Measurements from ENCODE around the gene NFKBIZ.
"Not testable (repeated sequence)": the region's sequence is repeated elsewhere in the genome, so short reads cannot be mapped to it uniquely, and the experiment has no call there.

NFKBIZ gene

DNA sequence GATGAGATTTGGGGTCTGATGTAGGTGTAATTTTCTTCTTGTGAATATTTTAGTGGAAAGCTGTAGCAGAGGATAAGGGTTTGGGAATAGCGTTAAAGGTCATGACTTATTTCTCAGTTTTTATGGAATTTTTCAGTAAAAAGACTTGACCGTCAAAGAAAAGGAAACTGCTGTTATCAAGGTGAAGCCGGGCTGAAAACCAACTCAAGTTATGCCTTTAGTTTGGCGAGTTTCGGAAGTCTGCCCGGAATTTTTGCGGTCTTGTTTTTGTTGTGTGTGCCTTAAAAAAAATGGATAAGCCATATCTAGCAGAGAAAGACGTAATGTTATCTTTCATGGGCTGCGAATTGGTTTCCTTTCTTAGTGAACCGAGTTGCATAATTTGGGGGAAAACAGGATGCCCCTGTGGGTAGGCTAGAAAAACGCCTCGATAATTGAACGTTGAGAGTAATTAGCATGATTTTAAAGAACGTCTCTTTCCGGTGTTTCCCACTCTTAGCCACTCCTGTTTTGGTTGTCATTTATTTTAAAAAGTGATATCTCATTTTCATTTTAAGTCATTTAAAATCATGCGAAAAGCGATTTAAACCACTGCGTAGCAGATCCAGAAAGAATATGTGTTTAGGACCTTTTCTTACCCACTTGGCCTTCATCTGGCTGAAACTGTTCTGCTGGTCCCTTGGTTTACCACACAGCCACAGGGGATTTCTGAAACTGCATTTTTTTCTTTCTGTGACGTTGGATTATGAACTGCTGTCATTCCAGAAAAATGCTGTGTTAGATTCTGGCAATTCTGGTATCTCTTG lies 1.1 kb downstream of the NFKBIZ start:
- no peak for DNase-seq (ENCODE audit: low read depth in 1 of 2, low spot score in 1 of 2)

DNA sequence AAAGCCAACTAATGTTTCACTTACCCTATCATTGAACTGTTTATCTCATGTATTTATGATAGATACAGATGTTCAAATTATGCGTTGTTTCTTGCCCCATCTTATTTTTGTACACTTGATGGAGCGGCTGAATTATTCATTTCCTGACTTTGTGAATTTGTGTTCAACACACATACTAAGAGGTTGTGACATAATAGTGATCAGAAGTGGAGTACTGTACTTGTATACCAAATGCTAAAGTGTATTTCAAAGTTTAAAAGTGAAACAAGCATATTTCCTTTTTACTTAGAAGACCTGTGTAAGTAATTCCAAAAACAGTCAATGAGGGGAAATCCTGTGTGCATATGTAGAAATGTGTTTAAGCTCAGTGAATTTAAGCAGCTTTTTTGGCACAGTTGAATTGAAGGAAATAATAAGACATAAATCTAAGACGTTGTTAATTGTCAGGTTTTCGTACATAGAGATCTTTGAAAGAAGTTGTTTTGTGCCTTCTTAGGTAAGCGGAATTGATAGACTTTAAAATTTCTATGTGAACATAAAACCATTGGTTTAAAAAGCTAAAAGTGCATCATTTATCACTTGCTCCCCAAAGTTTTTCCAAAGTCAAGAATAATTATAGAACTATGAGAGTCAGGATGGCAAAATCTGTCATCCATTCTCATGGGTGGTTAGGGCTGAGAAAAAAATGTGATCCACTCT lies 1.9 kb downstream of the NFKBIZ start:
- DNase-seq (ENCODE audit: low read depth in 1 of 2, low spot score in 1 of 2), result no peak

DNA sequence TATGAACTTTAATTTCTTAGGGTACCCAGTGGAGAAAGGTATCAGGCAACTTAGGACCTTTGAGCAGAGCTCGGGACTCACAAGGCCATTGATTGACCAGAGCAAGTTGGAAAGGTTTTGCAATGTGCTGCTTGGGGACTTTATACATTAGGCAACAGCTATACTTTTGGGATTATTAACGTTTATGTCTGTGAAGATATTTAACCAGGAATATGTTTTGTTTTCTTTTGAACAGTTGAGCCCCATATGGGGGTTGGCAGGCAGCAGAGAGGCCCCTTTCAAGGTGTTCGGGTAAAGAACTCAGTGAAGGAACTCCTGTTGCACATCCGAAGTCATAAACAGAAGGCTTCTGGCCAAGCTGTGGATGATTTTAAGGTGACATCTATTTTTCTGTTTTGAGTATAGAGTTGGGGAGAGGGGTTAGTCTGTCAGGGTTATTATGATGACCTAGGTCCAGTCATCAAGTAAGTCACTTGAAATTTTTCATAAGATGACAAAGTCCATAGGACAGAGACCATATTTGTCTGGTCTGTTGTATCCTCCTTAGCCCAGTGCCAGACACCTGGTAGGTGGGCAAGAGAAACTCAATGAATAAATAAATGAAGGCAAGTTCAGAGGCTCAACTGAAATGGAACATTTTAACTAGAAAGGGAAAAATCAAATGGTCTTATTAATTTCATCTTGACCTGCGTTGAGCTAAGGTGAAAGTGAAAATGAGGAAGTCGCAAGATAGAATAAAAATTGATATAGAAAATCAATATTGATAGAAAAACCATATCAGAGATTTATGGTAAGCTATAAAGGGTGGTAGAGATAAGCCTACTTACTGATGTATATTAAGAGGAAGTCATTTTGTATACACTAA lies 2.8 kb downstream of the NFKBIZ start:
- no peak for DNase-seq (ENCODE audit: low read depth in 1 of 2, low spot score in 1 of 2)

DNA sequence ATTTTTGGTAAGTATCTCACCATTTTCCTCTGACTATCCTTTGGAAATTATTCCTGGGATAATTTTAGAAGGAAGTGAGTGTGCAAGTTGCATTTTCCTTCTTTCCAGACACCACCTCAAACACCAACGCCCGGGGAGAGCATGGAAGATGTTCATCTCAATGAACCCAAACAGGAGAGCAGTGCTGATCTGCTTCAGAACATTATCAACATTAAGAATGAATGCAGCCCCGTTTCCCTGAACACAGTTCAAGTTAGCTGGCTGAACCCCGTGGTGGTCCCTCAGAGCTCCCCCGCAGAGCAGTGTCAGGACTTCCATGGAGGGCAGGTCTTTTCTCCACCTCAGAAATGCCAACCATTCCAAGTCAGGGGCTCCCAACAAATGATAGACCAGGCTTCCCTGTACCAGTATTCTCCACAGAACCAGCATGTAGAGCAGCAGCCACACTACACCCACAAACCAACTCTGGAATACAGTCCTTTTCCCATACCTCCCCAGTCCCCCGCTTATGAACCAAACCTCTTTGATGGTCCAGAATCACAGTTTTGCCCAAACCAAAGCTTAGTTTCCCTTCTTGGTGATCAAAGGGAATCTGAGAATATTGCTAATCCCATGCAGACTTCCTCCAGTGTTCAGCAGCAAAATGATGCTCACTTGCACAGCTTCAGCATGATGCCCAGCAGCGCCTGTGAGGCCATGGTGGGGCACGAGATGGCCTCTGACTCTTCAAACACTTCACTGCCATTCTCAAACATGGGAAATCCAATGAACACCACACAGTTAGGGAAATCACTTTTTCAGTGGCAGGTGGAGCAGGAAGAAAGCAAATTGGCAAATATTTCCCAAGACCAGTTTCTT lies 3.9 kb downstream of the NFKBIZ start:
- no peak for DNase-seq (ENCODE audit: low read depth in 1 of 2, low spot score in 1 of 2)

DNA sequence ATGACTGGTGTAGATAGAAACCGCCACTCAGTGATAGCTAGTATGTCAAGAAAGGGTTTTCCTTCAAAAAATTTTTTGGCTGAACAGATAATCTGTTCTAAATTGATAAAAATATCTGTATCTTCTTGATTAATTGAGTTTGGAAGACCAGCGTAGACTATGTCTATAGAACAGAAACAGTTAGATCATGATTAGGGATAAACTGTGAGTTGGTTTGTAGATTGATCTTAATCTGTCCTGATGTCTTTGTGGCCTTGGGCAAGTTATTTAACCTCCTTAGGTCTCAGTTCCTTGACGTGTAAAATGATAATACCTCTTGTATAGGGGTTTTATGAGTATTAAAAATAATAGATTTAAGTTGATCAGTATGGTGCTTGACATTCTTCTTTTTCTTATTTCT lies 4.7 kb downstream of the NFKBIZ start:
- no peak for DNase-seq (ENCODE audit: low read depth in 1 of 2, low spot score in 1 of 2)

DNA sequence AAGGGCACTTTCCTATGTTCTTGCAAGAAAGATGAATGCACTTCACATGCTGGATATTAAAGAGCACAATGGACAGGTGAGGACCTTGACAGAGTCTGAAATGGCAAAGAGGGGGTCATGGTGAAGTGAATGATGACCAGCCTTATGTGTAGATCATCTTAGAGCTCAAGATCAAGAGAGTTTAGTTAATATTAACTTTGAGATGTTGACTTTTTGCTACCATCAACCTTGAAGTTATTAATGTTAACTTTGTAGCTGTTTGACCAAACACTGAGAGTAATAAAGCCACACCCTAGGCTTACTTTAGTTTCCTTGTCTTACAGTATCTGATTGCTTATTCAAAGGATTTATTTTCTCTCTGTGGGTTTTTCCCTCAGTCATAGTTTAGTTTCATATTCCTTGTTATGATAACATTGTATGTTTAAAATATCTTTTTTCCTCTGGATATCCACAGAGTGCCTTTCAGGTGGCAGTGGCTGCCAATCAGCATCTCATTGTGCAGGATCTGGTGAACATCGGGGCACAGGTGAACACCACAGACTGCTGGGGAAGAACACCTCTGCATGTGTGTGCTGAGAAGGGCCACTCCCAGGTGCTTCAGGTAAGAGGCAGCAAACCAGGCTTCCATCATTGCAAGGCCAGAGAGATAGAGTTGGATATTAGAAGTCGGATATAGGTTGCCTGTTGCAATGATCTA lies 5.4 kb downstream of the NFKBIZ start:
- DNase-seq (ENCODE audit: low read depth in 1 of 2, low spot score in 1 of 2), result no peak

DNA sequence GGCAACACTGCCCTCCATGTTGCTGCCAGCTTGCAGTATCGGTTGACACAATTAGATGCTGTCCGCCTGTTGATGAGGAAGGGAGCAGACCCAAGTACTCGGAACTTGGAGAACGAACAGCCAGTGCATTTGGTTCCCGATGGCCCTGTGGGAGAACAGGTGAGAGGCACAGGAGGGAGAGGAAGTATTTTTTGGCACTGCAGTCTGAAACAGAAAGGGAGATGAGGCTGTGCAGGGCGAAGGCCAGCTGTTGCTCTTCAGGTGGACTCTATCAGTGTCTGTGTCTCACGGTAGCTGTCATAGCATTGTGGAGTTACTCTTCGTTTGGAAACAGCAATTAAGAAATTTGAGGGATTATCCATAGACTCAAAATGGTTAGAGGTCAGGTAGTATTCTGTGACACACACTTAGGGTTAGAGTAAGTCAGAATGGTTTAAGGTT lies 8.0 kb downstream of the NFKBIZ start:
- no peak for DNase-seq (ENCODE audit: low read depth in 1 of 2, low spot score in 1 of 2)

DNA sequence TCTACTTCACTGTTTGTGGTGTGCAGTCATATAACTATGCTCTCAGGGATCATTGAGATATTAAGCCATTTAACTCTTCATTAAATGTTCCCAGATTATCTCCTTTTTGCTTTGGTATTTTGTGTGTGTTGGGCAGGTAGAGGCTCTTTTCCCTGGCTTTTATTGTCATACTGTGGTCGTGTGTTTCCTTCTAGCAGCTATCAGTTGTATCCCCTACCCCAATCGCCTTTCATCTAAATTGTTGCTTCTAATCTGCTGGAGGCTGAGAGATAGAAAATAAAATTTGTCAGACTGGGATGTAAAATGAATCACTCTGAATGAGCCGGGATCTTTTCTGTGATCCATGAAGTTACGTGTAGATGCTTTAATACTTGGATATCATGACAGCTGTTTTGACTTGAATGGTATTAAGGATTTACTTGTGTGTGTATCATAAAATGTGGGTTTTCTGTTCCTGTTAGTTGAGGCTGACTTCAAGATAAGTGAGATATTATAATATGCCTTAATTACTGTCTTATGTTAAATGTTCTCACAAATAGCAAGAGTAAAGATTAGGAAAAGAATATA lies 9.2 kb downstream of the NFKBIZ start:
- DNase-seq (ENCODE audit: low read depth in 1 of 2, low spot score in 1 of 2), result no peak

DNA sequence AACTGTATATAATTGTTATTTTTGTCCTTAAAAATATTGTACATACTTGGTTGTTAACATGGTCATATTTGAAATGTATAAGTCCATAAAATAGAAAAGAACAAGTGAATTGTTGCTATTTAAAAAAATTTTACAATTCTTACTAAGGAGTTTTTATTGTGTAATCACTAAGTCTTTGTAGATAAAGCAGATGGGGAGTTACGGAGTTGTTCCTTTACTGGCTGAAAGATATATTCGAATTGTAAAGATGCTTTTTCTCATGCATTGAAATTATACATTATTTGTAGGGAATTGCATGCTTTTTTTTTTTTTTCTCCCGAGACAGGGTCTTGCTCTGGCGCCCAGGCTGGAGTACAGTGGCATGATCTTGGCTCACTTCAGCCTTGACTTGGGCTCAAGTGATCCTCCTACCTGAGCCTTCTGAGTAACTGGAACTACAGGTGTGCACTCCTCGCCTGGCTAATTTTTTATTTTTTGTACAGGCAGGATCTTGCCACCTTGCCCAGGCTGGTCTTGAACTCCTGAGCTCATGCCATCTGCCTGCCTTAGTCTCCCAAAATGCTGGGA lies 10.7 kb downstream of the NFKBIZ start:
- no peak for DNase-seq (ENCODE audit: low read depth in 1 of 2, low spot score in 1 of 2)

DNA sequence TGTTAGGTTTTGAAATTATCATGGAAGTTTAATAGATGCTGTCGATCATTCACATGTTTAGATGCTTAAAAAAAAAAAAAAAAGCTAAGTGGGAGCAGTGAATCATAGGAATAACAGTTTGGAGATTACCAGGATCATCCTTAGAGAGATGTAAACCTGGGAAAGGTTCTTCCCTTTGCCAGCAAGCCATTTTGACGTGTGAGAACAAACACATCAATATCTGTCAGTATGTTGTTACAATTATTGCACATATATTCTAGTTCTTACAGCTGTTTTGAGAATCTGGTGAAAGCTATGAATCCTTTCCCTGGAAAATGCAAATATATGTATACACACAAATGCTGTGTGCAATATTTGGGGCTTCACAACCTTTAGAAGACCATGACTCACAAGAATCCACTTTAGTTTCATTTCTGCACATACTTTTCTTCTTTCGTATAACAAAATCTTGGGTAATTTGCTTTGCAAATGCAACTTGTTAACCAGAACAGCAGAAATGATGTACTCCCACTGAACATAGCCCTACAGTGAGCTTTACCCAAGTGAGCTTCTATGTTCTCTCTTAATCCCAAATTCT lies 12.0 kb downstream of the NFKBIZ start:
- no peak for DNase-seq (ENCODE audit: low read depth in 1 of 2, low spot score in 1 of 2)

DNA sequence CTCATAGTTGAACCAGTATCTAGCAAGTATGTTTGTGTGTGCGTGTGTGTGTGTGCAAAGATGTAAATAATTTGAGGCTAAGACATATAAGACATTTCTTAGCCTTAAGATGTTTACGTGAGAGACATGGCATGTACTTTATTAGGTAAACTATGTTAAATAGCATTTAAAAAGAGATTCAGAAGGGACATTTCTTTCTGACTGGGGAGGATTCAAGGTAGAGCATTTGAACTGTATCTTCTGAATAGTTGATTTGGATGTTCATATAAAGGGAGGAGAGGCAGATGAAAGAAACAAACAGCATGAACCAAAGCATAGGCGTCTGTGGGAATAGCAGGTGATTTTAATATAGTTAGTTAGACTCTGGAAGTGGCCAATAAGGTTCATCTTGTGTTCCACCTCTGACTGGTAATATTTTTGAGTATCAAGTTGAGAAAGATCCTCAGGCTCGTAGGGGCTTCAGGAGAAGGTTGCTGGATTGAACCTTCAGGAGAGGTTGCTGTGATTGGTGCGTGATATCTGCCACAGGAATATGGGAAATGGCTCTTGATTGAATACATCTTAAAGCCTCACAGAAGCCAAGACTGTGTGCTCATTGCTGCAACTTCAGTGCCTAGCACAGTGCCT lies 12.6 kb downstream of the NFKBIZ start:
- no peak for DNase-seq (ENCODE audit: low read depth in 1 of 2, low spot score in 1 of 2)

DNA sequence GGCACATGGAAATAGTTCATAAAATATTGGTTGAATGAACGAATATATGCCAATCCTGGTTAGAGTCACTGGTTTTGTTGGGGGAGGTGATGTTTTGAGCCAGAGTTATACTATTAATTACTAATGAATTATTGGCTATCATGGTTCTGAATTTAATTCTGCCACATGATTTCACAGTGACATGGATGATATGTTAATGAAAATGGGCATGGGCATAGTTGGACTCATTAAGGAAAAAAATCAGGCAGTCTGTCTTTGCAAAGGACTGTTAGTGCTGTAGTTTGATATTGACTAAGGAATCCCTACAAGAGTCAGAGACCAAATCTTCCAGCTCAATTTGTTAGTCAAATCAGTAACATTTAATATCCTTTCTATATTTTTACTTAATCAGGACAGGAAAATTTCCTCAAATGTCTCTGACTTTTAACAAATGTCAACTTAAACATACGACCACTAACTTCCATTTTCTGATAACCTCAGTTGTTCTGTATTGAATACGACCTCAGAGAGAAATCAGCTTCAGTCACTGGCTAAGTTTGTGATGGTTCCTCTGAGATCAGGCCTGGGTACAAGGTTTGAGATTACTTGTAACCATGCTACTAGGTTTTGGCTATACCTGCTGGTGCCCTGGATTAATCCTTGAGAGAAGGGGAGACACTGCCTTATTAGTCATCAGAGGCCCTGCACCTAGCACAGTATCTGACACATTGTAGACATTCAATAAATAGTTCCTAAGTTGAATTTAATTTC lies 13.3 kb downstream of the NFKBIZ start:
- DNase-seq (ENCODE audit: low read depth in 1 of 2, low spot score in 1 of 2), result no peak

DNA sequence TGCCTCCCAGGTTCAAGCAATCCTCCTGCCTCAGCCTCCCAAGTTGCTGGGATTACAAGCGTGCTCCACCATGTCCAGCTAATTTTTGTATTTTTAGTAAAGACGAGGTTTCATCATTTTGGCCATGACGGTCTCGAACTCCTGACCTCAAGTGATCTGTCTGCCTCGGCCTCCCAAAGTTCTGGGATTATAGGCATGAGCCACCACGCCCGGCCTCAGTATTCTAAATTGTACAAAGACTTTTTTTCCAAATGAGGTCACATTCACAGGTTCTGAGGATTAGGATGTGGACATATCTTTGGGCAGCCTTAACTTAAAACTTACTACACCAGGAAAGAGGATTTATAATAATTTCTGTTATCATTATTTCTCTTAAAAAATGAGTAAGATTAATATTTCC lies 15.6 kb downstream of the NFKBIZ start:
- DNase-seq (ENCODE audit: low read depth in 1 of 2, low spot score in 1 of 2), result not testable (repeated sequence)

DNA sequence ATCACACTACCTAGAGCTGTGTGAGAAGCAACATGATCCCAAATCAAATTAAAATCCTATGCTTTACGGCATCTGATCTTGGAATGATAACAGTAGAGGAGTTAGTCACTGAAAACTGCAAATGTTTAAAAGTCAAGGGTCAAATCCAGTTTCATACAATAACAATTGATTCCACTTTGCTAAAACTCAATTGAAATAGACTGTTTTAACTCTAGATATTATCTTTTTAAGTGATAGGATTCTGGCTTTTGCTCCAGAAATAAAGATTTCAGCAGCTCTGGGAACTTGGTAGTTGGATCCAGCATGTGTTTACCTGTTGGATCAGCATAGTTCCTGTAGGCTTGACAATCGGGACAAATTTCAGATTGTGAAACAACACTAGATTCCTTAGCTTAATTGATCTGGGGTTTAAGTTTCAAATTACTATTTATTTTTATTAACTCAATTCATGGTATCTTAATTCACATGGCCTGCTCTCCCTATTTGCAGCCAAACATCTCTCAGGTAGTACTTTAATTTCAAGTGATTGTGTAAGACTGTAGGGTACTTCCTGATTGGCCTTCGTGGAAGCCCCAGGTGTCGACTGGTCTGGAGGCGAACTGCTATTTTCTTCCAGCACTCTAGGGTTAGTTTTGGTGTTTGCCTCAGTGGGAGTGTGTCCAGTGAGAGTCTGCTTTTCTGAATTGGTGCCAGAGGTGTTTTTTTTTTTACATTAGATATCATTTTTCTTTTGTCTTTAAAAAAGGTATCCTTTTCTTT lies 16.6 kb downstream of the NFKBIZ start:
- no peak for DNase-seq (ENCODE audit: low read depth in 1 of 2, low spot score in 1 of 2)

DNA sequence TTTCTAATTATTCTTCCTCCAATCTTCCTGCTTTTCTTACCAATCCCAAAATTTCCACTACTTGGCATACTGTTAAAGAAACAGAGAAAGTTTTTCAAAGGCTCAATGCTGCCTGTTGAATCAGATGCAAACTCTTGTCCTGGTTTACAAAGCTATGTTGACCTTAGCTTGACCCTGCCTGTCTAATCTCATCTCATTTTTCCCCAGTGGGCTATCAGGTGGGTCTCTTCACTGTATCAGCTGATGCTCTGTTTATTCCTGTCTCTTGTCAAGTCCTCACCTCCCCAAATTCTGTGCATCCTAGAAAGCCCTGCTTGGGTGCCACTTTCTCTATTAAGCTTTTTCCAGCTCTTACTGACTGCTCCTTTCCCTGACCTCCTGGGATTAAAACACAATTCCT lies 18.2 kb downstream of the NFKBIZ start:
- DNase-seq (ENCODE audit: low read depth in 1 of 2, low spot score in 1 of 2), result no peak

DNA sequence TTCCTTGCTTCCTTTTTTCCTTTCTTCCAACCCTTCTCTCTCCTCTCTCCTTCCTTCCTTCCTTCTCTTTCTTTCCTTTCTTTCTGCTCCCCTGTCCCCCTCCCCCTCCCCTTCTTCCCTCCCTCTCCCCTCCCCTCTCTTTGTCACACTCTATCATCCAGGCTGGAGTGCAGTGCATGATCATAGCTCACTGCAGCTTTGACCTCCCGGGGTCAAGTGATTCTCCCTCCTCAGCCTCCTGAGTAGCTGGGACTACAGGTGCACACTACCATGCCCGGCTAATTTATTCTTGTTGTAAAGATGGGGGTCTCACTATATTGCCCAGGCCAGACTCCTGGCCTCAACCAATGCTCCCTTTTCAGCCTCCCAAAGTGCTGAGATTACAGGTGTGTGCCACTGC lies 18.7 kb downstream of the NFKBIZ start:
- no peak for DNase-seq (ENCODE audit: low read depth in 1 of 2, low spot score in 1 of 2)

Data from stimulated activated CD4-positive, alpha-beta T cell treated with anti-CD3 and anti-CD28 coated beads, Interleukin-15, amount 100 ng/mL, for 1 hour (primary cell).